ENCODE measurements around the gene DAGLB.

Gene DAGLB

GRCh38 chr7:6482743-6483119, 35.0 kb upstream of the DAGLB start:
- no CpG with 5 or more reads among the region's 6 CpGs for WGBS (ENCODE audit: insufficient coverage, insufficient read length)
- H3K27ac ChIP-seq (ENCODE audit: low read length) = no peak overlapping the region
- H3K27me3 ChIP-seq (ENCODE audit: control insufficient read depth, insufficient read depth, low read length) = no peaks in the 10 kb centered on the region
- DNase-seq (ENCODE audit: low read depth, low spot score) = no peak
- H3K36me3 ChIP-seq (ENCODE audit: control insufficient read depth, insufficient read depth, low read length) = no peaks in the 10 kb centered on the region
- H3K9me3 ChIP-seq (ENCODE audit: control insufficient read depth, insufficient read depth, low read length) = no peaks in the 10 kb centered on the region
- H3K4me1 ChIP-seq (ENCODE audit: control insufficient read depth, insufficient read depth, low read length) = no peaks in the 10 kb centered on the region
- peak overlapping the region; percentile 83; the same call in 1 of the 2 replicates for H3K4me3 ChIP-seq (ENCODE audit: low read length)

- Histone ChIP-seq H3K27ac (ENCODE audit: low read length) (no peak overlapping the region), H3K4me1 (ENCODE audit: control insufficient read depth, insufficient read depth, low read length) (no peaks in the 10 kb centered on the region), H3K36me3 (ENCODE audit: control insufficient read depth, insufficient read depth, low read length) (no peaks in the 10 kb centered on the region)
These were observed 34.6 kb upstream of the DAGLB start for GRCh38 chr7:6482307-6482706.

GRCh38 chr7:6481445-6481844, 33.7 kb upstream of the DAGLB start:
- Histone ChIP-seq H3K4me1 (ENCODE audit: control insufficient read depth, insufficient read depth, low read length) (no peaks in the 10 kb centered on the region), H3K36me3 (ENCODE audit: control insufficient read depth, insufficient read depth, low read length) (no peaks in the 10 kb centered on the region), H3K27ac (ENCODE audit: low read length) (no peak overlapping the region), H3K9me3 (ENCODE audit: control insufficient read depth, insufficient read depth, low read length) (no peaks in the 10 kb centered on the region), H3K27me3 (ENCODE audit: control insufficient read depth, insufficient read depth, low read length) (no peaks in the 10 kb centered on the region), H3K4me3 (ENCODE audit: low read length) (no peak overlapping the region)
- DNase-seq (ENCODE audit: low read depth, low spot score) = no peak
- no CpG with 5 or more reads among the region's 6 CpGs for WGBS (ENCODE audit: insufficient coverage, insufficient read length)

More at GRCh38 chr7:6482307-6482706, 34.6 kb upstream of the DAGLB start:
- no peak for DNase-seq (ENCODE audit: low read depth, low spot score)
- Histone ChIP-seq H3K27me3 (ENCODE audit: control insufficient read depth, insufficient read depth, low read length) (no peaks in the 10 kb centered on the region), H3K9me3 (ENCODE audit: control insufficient read depth, insufficient read depth, low read length) (no peaks in the 10 kb centered on the region), H3K4me3 (ENCODE audit: low read length) (no peak overlapping the region)
- WGBS (ENCODE audit: insufficient coverage, insufficient read length) = no CpG with 5 or more reads among the region's 4 CpGs

GRCh38 chr7:6480323-6480660, 32.5 kb upstream of the DAGLB start:
- Histone ChIP-seq H3K4me1 (ENCODE audit: control insufficient read depth, insufficient read depth, low read length) (no peaks in the 10 kb centered on the region), H3K27me3 (ENCODE audit: control insufficient read depth, insufficient read depth, low read length) (no peaks in the 10 kb centered on the region), H3K36me3 (ENCODE audit: control insufficient read depth, insufficient read depth, low read length) (no peaks in the 10 kb centered on the region), H3K4me3 (ENCODE audit: low read length) (no peak overlapping the region), H3K27ac (ENCODE audit: low read length) (no peak overlapping the region), H3K9me3 (ENCODE audit: control insufficient read depth, insufficient read depth, low read length) (no peaks in the 10 kb centered on the region)
- DNase-seq (ENCODE audit: low read depth, low spot score) = no peak
- WGBS (ENCODE audit: insufficient coverage, insufficient read length) = no CpG with 5 or more reads among the region's 5 CpGs

GRCh38 chr7:6479067-6479466, 31.3 kb upstream of the DAGLB start:
- Histone ChIP-seq H3K27ac (ENCODE audit: low read length) (no peak overlapping the region), H3K9me3 (ENCODE audit: control insufficient read depth, insufficient read depth, low read length) (no peaks in the 10 kb centered on the region), H3K4me1 (ENCODE audit: control insufficient read depth, insufficient read depth, low read length) (no peaks in the 10 kb centered on the region), H3K4me3 (ENCODE audit: low read length) (no peak overlapping the region), H3K36me3 (ENCODE audit: control insufficient read depth, insufficient read depth, low read length) (no peaks in the 10 kb centered on the region), H3K27me3 (ENCODE audit: control insufficient read depth, insufficient read depth, low read length) (no peaks in the 10 kb centered on the region)
- WGBS (ENCODE audit: insufficient coverage, insufficient read length) = no CpG with 5 or more reads among the region's 8 CpGs
- no peak for DNase-seq (ENCODE audit: low read depth, low spot score)

- Histone ChIP-seq H3K27ac (ENCODE audit: low read length) (no peak overlapping the region), H3K27me3 (ENCODE audit: control insufficient read depth, insufficient read depth, low read length) (no peaks in the 10 kb centered on the region)
- WGBS (ENCODE audit: insufficient coverage, insufficient read length) = no CpG with 5 or more reads among the region's 7 CpGs
These were observed 30.4 kb upstream of the DAGLB start for GRCh38 chr7:6478186-6478585.

GRCh38 chr7:6477318-6477660, 29.5 kb upstream of the DAGLB start:
- no peaks in the 10 kb centered on the region for H3K4me1 ChIP-seq (ENCODE audit: control insufficient read depth, insufficient read depth, low read length)
- no peaks in the 10 kb centered on the region for H3K36me3 ChIP-seq (ENCODE audit: control insufficient read depth, insufficient read depth, low read length)
- no peak for DNase-seq (ENCODE audit: low read depth, low spot score)

More at GRCh38 chr7:6478186-6478585, 30.4 kb upstream of the DAGLB start:
- Histone ChIP-seq H3K4me1 (ENCODE audit: control insufficient read depth, insufficient read depth, low read length) (no peaks in the 10 kb centered on the region), H3K36me3 (ENCODE audit: control insufficient read depth, insufficient read depth, low read length) (no peaks in the 10 kb centered on the region), H3K9me3 (ENCODE audit: control insufficient read depth, insufficient read depth, low read length) (no peaks in the 10 kb centered on the region), H3K4me3 (ENCODE audit: low read length) (no peak overlapping the region)
- DNase-seq (ENCODE audit: low read depth, low spot score) = no peak

GRCh38 chr7:6476596-6477317, 29.0 kb upstream of the DAGLB start:
- no CpG with 5 or more reads among the region's 7 CpGs for WGBS (ENCODE audit: insufficient coverage, insufficient read length)
- Histone ChIP-seq H3K9me3 (ENCODE audit: control insufficient read depth, insufficient read depth, low read length) (no peaks in the 10 kb centered on the region), H3K4me1 (ENCODE audit: control insufficient read depth, insufficient read depth, low read length) (no peaks in the 10 kb centered on the region), H3K36me3 (ENCODE audit: control insufficient read depth, insufficient read depth, low read length) (no peaks in the 10 kb centered on the region), H3K27ac (ENCODE audit: low read length) (no peak overlapping the region), H3K27me3 (ENCODE audit: control insufficient read depth, insufficient read depth, low read length) (no peaks in the 10 kb centered on the region), H3K4me3 (ENCODE audit: low read length) (no peak overlapping the region)
- DNase-seq (ENCODE audit: low read depth, low spot score) = no peak

More at GRCh38 chr7:6477318-6477660, 29.5 kb upstream of the DAGLB start:
- no peaks in the 10 kb centered on the region for H3K9me3 ChIP-seq (ENCODE audit: control insufficient read depth, insufficient read depth, low read length)
- H3K27ac ChIP-seq (ENCODE audit: low read length) = no peak overlapping the region
- H3K27me3 ChIP-seq (ENCODE audit: control insufficient read depth, insufficient read depth, low read length) = no peaks in the 10 kb centered on the region
- WGBS (ENCODE audit: insufficient coverage, insufficient read length) = no CpG with 5 or more reads among the region's 1 CpG
- H3K4me3 ChIP-seq (ENCODE audit: low read length) = no peak overlapping the region

GRCh38 chr7:6475433-6476186, 27.9 kb upstream of the DAGLB start:
- Histone ChIP-seq H3K27ac (ENCODE audit: low read length) (no peak overlapping the region), H3K36me3 (ENCODE audit: control insufficient read depth, insufficient read depth, low read length) (no peaks in the 10 kb centered on the region; the same call in 1 of the 2 replicates), H3K27me3 (ENCODE audit: control insufficient read depth, insufficient read depth, low read length) (no peaks in the 10 kb centered on the region), H3K4me3 (ENCODE audit: low read length) (no peak overlapping the region), H3K9me3 (ENCODE audit: control insufficient read depth, insufficient read depth, low read length) (no peaks in the 10 kb centered on the region), H3K4me1 (ENCODE audit: control insufficient read depth, insufficient read depth, low read length) (no peaks in the 10 kb centered on the region)
- WGBS (ENCODE audit: insufficient coverage, insufficient read length) = no CpG with 5 or more reads among the region's 3 CpGs
- no peak for DNase-seq (ENCODE audit: low read depth, low spot score)

- DNase-seq (ENCODE audit: low read depth, low spot score) = no peak
- no peaks in the 10 kb centered on the region; the same call in 1 of the 2 replicates for H3K9me3 ChIP-seq (ENCODE audit: control insufficient read depth, insufficient read depth, low read length)
- H3K27ac ChIP-seq (ENCODE audit: low read length) = no peak overlapping the region
- H3K36me3 ChIP-seq (ENCODE audit: control insufficient read depth, insufficient read depth, low read length) = peaks cover 20% of the 10 kb centered on the region; the same call in 1 of the 2 replicates
- WGBS (ENCODE audit: insufficient coverage, insufficient read length) = no CpG with 5 or more reads among the region's 8 CpGs
- no peaks in the 10 kb centered on the region for H3K4me1 ChIP-seq (ENCODE audit: control insufficient read depth, insufficient read depth, low read length)
- no peaks in the 10 kb centered on the region for H3K27me3 ChIP-seq (ENCODE audit: control insufficient read depth, insufficient read depth, low read length)
- no peak overlapping the region for H3K4me3 ChIP-seq (ENCODE audit: low read length)
These were observed 18.1 kb upstream of the DAGLB start for GRCh38 chr7:6465862-6466261.
